ENCODE data around the gene ZNF777. TPM values are rescaled to one million over a fixed set of nuclear protein-coding genes. Genes with fewer than 3 reads are reported as not detected.
"Not testable (repeated sequence)": the region's sequence is repeated elsewhere in the genome, so short reads cannot be mapped to it uniquely, and the experiment has no call there.

ZNF777 gene
- total RNA-seq, 1 donor from 2014 or later, result 13.4 TPM

DNA sequence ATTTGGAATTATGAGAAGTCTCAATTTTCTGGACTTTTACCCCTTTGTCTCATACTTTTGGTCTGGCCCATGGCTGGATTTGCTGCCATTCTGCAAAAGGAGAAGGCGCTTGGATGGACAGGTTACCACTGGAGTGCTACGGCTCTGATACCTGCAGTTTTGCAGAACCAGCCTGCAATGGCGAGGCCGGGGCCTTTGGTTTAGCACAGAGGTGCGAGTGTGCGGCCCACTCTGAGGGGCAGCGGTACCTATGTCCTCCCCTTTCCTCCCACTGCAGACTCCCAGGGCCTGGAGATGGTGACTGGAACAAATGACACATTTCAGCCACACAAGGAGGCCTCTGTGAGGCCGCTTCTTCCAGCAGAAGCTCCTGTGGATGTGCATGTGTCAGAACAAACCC lies 11.9 kb downstream of the ZNF777 start:
- H3K4me3 ChIP-seq, result no peak overlapping the region
- TF ChIP-seq, protein P1, sequence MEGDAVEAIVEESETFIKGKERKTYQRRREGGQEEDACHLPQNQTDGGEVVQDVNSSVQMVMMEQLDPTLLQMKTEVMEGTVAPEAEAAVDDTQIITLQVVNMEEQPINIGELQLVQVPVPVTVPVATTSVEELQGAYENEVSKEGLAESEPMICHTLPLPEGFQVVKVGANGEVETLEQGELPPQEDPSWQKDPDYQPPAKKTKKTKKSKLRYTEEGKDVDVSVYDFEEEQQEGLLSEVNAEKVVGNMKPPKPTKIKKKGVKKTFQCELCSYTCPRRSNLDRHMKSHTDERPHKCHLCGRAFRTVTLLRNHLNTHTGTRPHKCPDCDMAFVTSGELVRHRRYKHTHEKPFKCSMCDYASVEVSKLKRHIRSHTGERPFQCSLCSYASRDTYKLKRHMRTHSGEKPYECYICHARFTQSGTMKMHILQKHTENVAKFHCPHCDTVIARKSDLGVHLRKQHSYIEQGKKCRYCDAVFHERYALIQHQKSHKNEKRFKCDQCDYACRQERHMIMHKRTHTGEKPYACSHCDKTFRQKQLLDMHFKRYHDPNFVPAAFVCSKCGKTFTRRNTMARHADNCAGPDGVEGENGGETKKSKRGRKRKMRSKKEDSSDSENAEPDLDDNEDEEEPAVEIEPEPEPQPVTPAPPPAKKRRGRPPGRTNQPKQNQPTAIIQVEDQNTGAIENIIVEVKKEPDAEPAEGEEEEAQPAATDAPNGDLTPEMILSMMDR (IDR thresholded peaks at IDR 0.05), result no peak
- H3K4me1 ChIP-seq, result no peaks in the 10 kb centered on the region
- no peaks in the 10 kb centered on the region for H3K27me3 ChIP-seq
- H3K9me3 ChIP-seq, result no peaks in the 10 kb centered on the region
- intact Hi-C loops (cut with DNase I), result no loop called here
- H3K27ac ChIP-seq, result no peak overlapping the region
- no peak for DNase-seq (ENCODE audit: low spot score in 2 of 2)
- peaks cover 61 to 79% of the 10 kb centered on the region in 2 donors for H3K36me3 ChIP-seq

- intact Hi-C loops (cut with DNase I); H3K27me3 ChIP-seq; DNase-seq (ENCODE audit: low spot score in 2 of 2); H3K27ac ChIP-seq; H3K4me3 ChIP-seq; H3K4me1 ChIP-seq; H3K9me3 ChIP-seq: not testable (repeated sequence)
- peaks cover 48 to 60% of the 10 kb centered on the region in 2 donors for H3K36me3 ChIP-seq
These were observed 14.8 kb downstream of the ZNF777 start for GRCh38 chr7:149446026-149446425.

DNA sequence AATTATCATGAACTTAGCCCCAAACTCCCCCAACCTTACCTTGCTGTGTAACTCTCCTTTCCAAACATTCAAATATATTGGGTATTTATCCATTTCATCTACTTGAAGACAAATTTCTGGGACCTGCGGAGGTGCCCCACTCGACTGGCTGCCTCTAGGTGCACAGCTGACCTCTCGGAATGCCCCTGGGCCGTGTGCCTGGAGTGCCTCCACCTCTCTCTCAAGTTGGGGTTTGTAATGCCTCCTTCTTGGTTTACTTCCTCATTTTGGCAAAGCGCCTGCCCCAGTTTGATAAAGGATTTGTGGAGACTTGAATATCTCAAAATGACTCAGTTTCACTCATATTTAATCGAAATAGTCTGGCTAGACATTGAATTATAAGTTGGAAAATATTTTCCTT lies 16.6 kb downstream of the ZNF777 start:
- Histone ChIP-seq H3K4me1 (no peaks in the 10 kb centered on the region), H3K27me3 (no peaks in the 10 kb centered on the region), H3K4me3 (no peak overlapping the region), H3K36me3 (peaks cover 31 to 46% of the 10 kb centered on the region in 2 donors), H3K27ac (no peak overlapping the region), H3K9me3 (no peaks in the 10 kb centered on the region)
- TF ChIP-seq, protein P1 (IDR thresholded peaks at IDR 0.05), result no peak
- intact Hi-C loops (cut with DNase I), result no loop called here
- DNase-seq (ENCODE audit: low spot score in 2 of 2), result no peak

GRCh38 chr7:149443523-149443922 lies 17.3 kb downstream of the ZNF777 start:
- H3K4me1 ChIP-seq, result no peaks in the 10 kb centered on the region
- no peak overlapping the region for H3K27ac ChIP-seq
- intact Hi-C loops (cut with DNase I), result no loop called here
- no peaks in the 10 kb centered on the region for H3K9me3 ChIP-seq
- H3K27me3 ChIP-seq, result no peaks in the 10 kb centered on the region
- TF ChIP-seq, protein P1 (IDR thresholded peaks at IDR 0.05), result no peak
- DNase-seq (ENCODE audit: low spot score in 2 of 2), result no peak
- H3K36me3 ChIP-seq, result peaks cover 25 to 42% of the 10 kb centered on the region in 2 donors
- H3K4me3 ChIP-seq, result no peak overlapping the region

DNA sequence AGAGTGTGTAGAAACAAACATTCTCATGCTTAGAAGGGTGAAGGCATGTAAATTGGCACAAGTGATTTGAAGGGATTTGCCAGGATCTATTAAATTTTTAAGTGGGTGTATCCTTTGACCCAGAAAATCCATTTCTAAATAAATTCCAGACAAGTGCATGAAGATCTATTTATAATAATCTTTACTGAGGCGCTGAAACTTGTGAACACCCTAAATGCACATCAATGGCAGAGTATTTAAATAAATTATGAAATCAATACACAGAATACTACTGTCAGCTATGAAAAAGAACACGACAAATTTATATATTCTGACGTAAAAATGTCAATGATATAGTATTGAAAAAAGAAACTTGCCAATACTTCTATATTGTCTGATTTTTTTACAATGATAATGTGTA lies 17.9 kb downstream of the ZNF777 start:
- H3K4me1 ChIP-seq, result no peaks in the 10 kb centered on the region
- DNase-seq (ENCODE audit: low spot score in 2 of 2), result no peak
- no peaks in the 10 kb centered on the region for H3K9me3 ChIP-seq
- no peak overlapping the region for H3K27ac ChIP-seq
- no peak overlapping the region for H3K4me3 ChIP-seq
- H3K36me3 ChIP-seq, result peaks cover 22 to 42% of the 10 kb centered on the region in 2 donors
- TF ChIP-seq, protein P1 (IDR thresholded peaks at IDR 0.05), result no peak
- H3K27me3 ChIP-seq, result no peaks in the 10 kb centered on the region
- intact Hi-C loops (cut with DNase I), result no loop called here

GRCh38 chr7:149440222-149440621 lies 20.6 kb downstream of the ZNF777 start:
- no peak for DNase-seq (ENCODE audit: low spot score in 2 of 2)
- no peaks in the 10 kb centered on the region for H3K9me3 ChIP-seq
- TF ChIP-seq, protein P1 (IDR thresholded peaks at IDR 0.05), result no peak
- no peaks in the 10 kb centered on the region for H3K27me3 ChIP-seq
- H3K4me1 ChIP-seq, result no peaks in the 10 kb centered on the region
- H3K27ac ChIP-seq, result no peak overlapping the region
- intact Hi-C loops (cut with DNase I), result no loop called here
- H3K4me3 ChIP-seq, result no peak overlapping the region
- peaks cover 11 to 30% of the 10 kb centered on the region in 2 donors for H3K36me3 ChIP-seq
